Measurements from ENCODE around the gene STAP2.
"Not testable (repeated sequence)": the region's sequence is repeated elsewhere in the genome, so short reads cannot be mapped to it uniquely, and the experiment has no call there.

The STAP2 gene

GRCh38 chr19:4357095-4357797 is 18.6 kb upstream of the STAP2 start:
- no peak for DNase-seq

- no peak for DNase-seq
These were observed 16.3 kb upstream of the STAP2 start for GRCh38 chr19:4354897-4355296.

- no peak for DNase-seq
These were observed 15.7 kb upstream of the STAP2 start for GRCh38 chr19:4354282-4354681.

- DNase-seq: peak; percentile 68
These were observed 14.1 kb upstream of the STAP2 start for GRCh38 chr19:4352701-4353121.

GRCh38 chr19:4350726-4351125 is 12.1 kb upstream of the STAP2 start:
- no peak for DNase-seq

GRCh38 chr19:4350111-4350510 is 11.5 kb upstream of the STAP2 start:
- no peak for DNase-seq

- DNase-seq: not testable (repeated sequence)
These were observed 10.6 kb upstream of the STAP2 start for GRCh38 chr19:4349225-4349624.

- DNase-seq: no peak
These were observed 8.9 kb upstream of the STAP2 start for GRCh38 chr19:4347521-4347920.

GRCh38 chr19:4346020-4346383 is 7.4 kb upstream of the STAP2 start:
- DNase-seq: no peak

- no peak for DNase-seq
These were observed 6.9 kb upstream of the STAP2 start for GRCh38 chr19:4345342-4346019.

GRCh38 chr19:4343370-4344307 is 5.0 kb upstream of the STAP2 start, which contains the start of gene MPND:
MPND (plus strand) TSS chr19:4343562; CDS start chr19:4343594, 32 bp downstream.
- peak; percentile 94 for DNase-seq

- DNase-seq: peak; percentile 80
These were observed 4.2 kb upstream of the STAP2 start for GRCh38 chr19:4342615-4343369.

GRCh38 chr19:4342314-4342614 is 3.6 kb upstream of the STAP2 start:
- DNase-seq: no peak

- no peak for DNase-seq
These were observed 654 bp downstream of the STAP2 start for GRCh38 chr19:4337906-4338440.

GRCh38 chr19:4334929-4335570 is 3.6 kb downstream of the STAP2 start:
- DNase-seq: no peak

- DNase-seq: no peak
These were observed 8.8 kb downstream of the STAP2 start for GRCh38 chr19:4329858-4330257.

GRCh38 chr19:4328991-4329681 is 9.5 kb downstream of the STAP2 start:
- DNase-seq: peak; percentile 54

- DNase-seq: peak; percentile 97
These were observed 10.2 kb downstream of the STAP2 start for GRCh38 chr19:4328243-4328990.

- DNase-seq: no peak
These were observed 10.8 kb downstream of the STAP2 start for GRCh38 chr19:4327877-4328242.

- peak; percentile 72 for DNase-seq
These were observed 11.3 kb downstream of the STAP2 start for GRCh38 chr19:4327252-4327876.
